Measurements from ENCODE around the gene SPACA4. TPM values are rescaled to one million over a fixed set of nuclear protein-coding genes. Genes with fewer than 3 reads are reported as not detected.

SPACA4 gene
- total RNA-seq, 2 experiments from 2014 or later = not detected

DNA sequence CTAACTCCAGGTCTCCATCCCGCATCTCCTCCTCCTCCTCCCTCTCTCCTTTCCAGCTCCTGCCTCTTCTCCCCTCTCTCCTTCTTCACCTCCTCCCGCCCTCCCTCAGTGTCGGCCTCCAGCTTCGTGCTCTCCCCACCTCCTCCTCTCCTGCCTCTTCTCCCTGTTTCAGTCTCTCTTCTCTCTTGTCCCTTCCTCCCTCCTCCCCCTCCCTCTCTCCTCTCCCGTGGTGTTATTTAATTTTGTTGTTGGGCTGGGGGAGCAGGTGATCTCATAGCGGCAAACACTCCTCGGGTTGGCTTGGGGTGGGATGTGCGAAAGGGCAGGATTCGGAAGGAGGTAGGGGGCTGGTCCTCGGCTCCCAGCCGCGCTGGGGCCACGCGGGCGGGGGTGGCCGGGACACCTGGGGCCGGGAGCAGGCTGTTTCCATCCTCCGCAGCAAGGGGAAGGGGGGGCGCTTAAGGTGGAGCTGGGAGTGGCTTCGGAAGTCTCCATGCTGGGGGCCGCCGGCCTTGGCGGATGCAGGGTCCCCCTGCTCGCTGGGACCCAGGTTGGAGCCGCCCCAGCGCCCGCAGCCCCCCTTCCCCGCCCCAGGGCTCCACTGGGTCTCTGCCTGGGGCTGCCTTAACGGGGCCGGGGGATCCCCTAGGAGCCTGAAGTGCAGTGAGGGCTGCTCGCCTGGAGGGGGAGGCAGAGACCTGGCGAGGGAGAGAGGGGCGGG lies 39.6 kb downstream of the SPACA4 start, which contains the start of gene CA11:
Gene CA11, minus strand, starts transcription at position 187 of the 721 bp plus-strand sequence. CDS start 555 bp downstream, outside the sequence.
- ATAC-seq (ENCODE audit: low read depth) = peak; percentile 80
- POLR2A ChIA-PET = interaction anchor here (0.6 to 2.2 kb wide), 12 partner anchors 9 to 347 kb away, joined by 3 to 16 read pairs (median 4); partner anchors contain the start of genes DBP, GYS1, RPL18 and RUVBL2
- peak; percentile 94 for DNase-seq
- H3K9me3 Mint-ChIP-seq = no peaks in the 10 kb centered on the region
- H3K4me1 Mint-ChIP-seq = peaks cover 37% of the 10 kb centered on the region
- H3K36me3 Mint-ChIP-seq = no peaks in the 10 kb centered on the region
- no peaks in the 10 kb centered on the region for H3K27me3 Mint-ChIP-seq
- peak within 1 kb of the TSS; percentile 84 for H3K27ac Mint-ChIP-seq
- H3K4me3 Mint-ChIP-seq = peak within 1 kb of the TSS; percentile 93

DNA sequence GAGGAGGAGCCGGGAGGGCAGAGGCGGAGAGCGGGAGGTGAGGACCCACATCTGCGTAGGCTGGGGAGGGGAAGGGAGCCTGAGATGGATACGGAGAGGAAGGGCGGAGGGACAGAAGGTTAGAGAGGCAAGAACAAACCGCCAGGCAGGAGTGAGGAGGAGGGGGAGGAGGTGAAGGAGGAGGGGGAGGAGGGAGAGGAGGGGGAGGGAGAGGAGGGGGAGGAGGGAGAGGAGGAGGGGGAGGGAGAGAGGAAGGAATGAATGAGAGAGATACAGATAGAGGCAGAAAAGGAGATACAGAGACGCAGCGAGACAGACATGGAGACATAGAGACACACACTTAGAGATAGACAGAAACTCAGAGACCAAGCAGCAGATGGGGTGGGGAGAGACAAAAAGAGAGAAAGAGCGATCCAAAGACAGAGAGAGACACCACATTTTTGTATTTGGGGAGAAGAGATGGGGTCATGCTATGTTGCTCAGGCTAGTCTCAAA lies 40.2 kb downstream of the SPACA4 start:
- Mint-ChIP-seq H3K4me1 (peaks cover 37% of the 10 kb centered on the region), H3K4me3 (peak overlapping the region; percentile 93), H3K9me3 (no peaks in the 10 kb centered on the region), H3K36me3 (no peaks in the 10 kb centered on the region), H3K27ac (peak overlapping the region; percentile 17), H3K27me3 (no peaks in the 10 kb centered on the region)
- POLR2A ChIA-PET = interaction anchor here (0.6 to 2.2 kb wide), 8 partner anchors 10 to 196 kb away, joined by 3 to 16 read pairs (median 10); partner anchors contain the start of genes DBP, RPL18 and SPHK2
- DNase-seq = no peak
- ATAC-seq (ENCODE audit: low read depth) = no peak

DNA sequence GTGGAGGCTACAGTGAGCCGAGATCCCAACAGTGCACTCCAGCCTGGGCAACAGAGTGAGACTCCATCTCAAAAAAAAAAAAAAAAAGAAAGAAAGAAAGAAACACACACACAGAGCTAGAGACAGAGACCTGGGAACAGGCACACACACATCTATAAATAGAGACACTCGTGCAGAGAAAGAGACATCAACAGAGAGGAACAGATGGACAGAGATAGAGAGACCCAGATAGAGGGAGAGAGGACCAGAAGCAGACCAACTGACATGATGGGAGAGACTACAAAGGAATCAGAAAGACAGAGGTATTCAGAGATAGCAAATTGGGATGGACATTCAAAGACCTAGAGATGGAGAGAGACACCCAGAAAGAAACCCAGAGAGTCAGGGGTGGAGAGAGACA lies 41.6 kb downstream of the SPACA4 start:
- POLR2A ChIA-PET = interaction anchor here (1.8 kb wide), 1 partner anchor 29 kb away, joined by 7 read pairs; the partner anchor contains the start of genes RPL18 and SPHK2
- peaks cover 34% of the 10 kb centered on the region for H3K4me1 Mint-ChIP-seq
- no peak for DNase-seq
- H3K27ac Mint-ChIP-seq = peak overlapping the region; percentile 68
- no peak for ATAC-seq (ENCODE audit: low read depth)
- H3K27me3 Mint-ChIP-seq = no peaks in the 10 kb centered on the region
- no peaks in the 10 kb centered on the region for H3K36me3 Mint-ChIP-seq
- H3K9me3 Mint-ChIP-seq = no peaks in the 10 kb centered on the region
- H3K4me3 Mint-ChIP-seq = peak overlapping the region; percentile 44

DNA sequence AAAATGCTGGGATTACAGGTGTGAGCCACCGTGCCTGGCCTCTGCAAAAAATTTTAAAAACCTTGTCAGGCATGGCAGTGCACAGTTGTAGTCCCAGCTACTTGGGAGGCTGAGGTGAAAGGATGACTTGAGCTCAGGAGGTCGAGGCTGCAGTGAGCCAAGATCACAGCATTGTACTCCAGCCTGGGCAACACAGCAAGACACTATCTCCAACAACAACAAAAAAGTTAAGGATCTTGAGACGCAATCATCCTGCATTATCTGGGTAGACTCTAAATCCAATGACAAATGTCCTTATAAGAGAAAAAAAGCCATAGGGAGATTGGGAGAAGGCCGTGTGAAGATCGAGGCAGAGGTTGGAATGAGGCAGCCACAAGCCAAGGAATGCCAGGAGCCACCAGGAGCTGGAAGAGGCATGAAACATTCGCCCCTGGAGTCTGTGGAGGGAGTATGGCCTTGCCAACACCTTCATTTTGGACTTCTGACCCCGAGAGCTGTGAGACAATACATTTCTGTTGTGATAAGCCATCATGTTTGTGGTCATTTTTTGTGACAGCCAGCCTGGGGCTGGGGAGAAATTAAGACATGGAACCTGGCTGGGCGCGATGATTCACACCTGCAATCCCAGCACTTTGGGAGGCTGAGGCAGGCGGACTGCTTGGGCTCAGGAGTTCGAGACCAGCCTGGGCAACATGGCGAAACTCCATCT lies 44.6 kb downstream of the SPACA4 start:
- H3K36me3 Mint-ChIP-seq = no peaks in the 10 kb centered on the region
- no peak for ATAC-seq (ENCODE audit: low read depth)
- H3K4me3 Mint-ChIP-seq = no peak overlapping the region
- H3K4me1 Mint-ChIP-seq = peaks cover 19% of the 10 kb centered on the region
- no peaks in the 10 kb centered on the region for H3K9me3 Mint-ChIP-seq
- peak overlapping the region; percentile 19 for H3K27ac Mint-ChIP-seq
- POLR2A ChIA-PET = no interaction called here
- H3K27me3 Mint-ChIP-seq = no peaks in the 10 kb centered on the region
- no peak for DNase-seq

DNA sequence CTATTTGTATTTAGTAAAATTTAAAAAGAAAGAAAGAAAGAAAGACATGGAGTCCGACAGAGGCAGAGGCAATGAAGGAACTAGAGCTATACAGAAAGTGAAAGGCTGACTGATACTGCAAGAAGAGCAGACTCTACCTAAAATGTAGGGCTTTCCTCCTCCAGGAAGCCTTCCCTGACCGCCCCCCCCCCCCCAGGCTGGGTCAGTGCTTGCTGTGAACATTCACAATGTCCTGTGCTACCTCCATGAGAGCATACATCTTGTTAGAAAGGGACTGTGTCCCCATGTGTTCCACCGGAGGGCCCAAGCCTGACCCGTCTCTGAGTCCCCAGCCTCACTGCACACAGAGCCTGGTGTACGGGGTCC lies 45.1 kb downstream of the SPACA4 start:
- Mint-ChIP-seq H3K4me3 (no peak overlapping the region), H3K27ac (no peak overlapping the region), H3K4me1 (peaks cover 16% of the 10 kb centered on the region), H3K9me3 (no peaks in the 10 kb centered on the region), H3K27me3 (no peaks in the 10 kb centered on the region), H3K36me3 (no peaks in the 10 kb centered on the region)
- DNase-seq = no peak
- POLR2A ChIA-PET = no interaction called here
- no peak for ATAC-seq (ENCODE audit: low read depth)

DNA sequence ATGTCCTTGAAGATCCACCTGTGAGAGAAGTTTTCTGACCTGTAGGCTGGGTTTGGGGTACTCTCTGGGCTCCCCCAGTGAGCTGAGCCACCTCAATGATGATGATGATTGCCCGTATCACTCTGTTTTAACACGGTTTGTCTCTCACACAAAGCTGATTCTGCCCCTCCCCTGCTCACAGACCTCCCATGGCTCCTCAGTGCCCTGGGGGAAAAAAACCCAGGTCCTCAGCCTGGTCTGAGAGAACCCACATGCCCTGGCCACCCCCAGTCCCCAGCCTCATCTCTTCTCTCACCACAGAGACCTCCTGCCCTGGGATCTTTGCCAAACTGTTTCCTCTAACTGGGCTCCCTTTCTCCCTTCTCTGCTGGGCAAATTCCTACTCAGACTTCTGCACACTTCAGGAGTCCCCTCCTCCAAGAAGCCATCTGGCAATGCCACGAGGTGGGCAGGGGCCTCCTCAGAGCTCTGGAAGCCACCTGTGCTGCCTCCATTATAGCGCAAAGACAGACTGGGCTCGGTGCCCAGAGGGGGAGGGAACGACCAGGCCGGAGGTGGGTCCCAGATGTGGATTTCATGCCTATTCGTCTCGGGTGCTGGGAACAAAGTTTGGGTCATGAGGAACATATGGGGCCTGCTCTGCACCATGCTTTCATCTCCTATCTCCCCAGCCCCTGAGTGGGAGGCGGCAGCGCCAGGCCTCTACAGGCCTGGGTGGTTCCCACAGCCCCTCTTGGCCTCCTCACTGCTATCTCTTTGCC lies 47.9 kb downstream of the SPACA4 start:
- H3K27ac Mint-ChIP-seq = no peak overlapping the region
- H3K9me3 Mint-ChIP-seq = no peaks in the 10 kb centered on the region
- no peak overlapping the region for H3K4me3 Mint-ChIP-seq
- H3K4me1 Mint-ChIP-seq = peaks cover 4% of the 10 kb centered on the region
- no peaks in the 10 kb centered on the region for H3K36me3 Mint-ChIP-seq
- ATAC-seq (ENCODE audit: low read depth) (no peak), DNase-seq (no peak)
- peaks cover 5% of the 10 kb centered on the region for H3K27me3 Mint-ChIP-seq
- POLR2A ChIA-PET = interaction anchor here (0.6 to 1.1 kb wide), 2 partner anchors 146 to 188 kb away, joined by 3 to 4 read pairs; no protein-coding TSS in a partner anchor

DNA sequence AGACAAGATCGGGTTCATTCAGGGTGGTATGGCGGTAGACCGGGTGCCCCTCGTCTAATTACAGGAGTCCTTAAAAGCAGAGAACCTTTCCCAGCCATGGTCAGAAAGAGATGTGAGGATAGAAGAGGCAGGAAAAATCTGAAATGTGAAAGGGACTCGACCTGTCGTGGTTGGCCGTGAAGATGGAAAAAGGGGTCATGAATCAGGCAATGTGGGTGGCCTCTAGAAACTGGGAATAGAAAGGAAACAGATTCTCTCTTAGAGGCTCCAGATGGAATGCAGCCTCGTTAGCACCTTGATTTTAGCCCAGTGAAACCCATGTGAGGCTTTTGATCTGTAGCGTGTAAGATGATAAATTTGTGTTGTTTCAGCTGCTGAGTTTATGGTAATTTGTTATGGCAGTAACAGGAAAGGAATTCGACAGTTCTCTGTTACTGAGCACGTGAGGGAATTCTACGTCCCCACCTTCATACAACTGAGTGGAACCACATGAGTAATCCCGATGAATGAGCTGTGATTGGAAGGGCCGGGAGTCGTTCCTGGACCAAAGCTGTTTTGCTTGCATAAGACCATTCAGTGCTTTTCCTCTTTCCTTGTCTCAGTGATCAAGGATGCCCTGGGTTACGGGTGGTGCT lies 50.4 kb downstream of the SPACA4 start:
- H3K4me1 Mint-ChIP-seq = peaks cover 8% of the 10 kb centered on the region
- H3K9me3 Mint-ChIP-seq = no peaks in the 10 kb centered on the region
- no peak for DNase-seq
- H3K27me3 Mint-ChIP-seq = peaks cover 5% of the 10 kb centered on the region
- H3K4me3 Mint-ChIP-seq = no peak overlapping the region
- no peak for ATAC-seq (ENCODE audit: low read depth)
- no peak overlapping the region for H3K27ac Mint-ChIP-seq
- POLR2A ChIA-PET = no interaction called here
- no peaks in the 10 kb centered on the region for H3K36me3 Mint-ChIP-seq

Other genes with a start within 250 kb of the SPACA4 start
- gene TMEM143, start 242.8 kb upstream of the SPACA4 start, total RNA-seq = 10 to 100 TPM; 24.8 to 26.1 TPM
- gene SYNGR4, start 242.4 kb upstream of the SPACA4 start, total RNA-seq = under 1 TPM in 1 of 2 experiments, not detected in 1; 0.30 TPM
- gene KDELR1, start 215.2 kb upstream of the SPACA4 start, total RNA-seq = 10 to 100 TPM; 75.8 to 75.9 TPM
- under 1 TPM; 0.14 to 0.17 TPM for gene GRIN2D, start 213.1 kb upstream of the SPACA4 start, total RNA-seq
- gene GRWD1, start 160.8 kb upstream of the SPACA4 start, total RNA-seq = 10 to 100 TPM; 31.3 to 36.0 TPM
- 1 to 10 TPM; 1.4 TPM for gene KCNJ14, start 151.2 kb upstream of the SPACA4 start, total RNA-seq
- 10 to 100 TPM; 57.6 to 59.1 TPM for gene CYTH2, start 137.4 kb upstream of the SPACA4 start, total RNA-seq
- 10 to 100 TPM; 10.2 to 12.8 TPM for gene LMTK3, start 94.9 kb upstream of the SPACA4 start, total RNA-seq
- gene SULT2B1, start 54.6 kb upstream of the SPACA4 start, total RNA-seq = not detected
- 1 to 10 TPM; 2.7 to 3.6 TPM for gene FAM83E, start 8.3 kb downstream of the SPACA4 start, total RNA-seq
- 1,000 to 10,000 TPM; 1,565 to 1,587 TPM for gene RPL18, start 12.4 kb downstream of the SPACA4 start, total RNA-seq
- gene SPHK2, start 12.8 kb downstream of the SPACA4 start, total RNA-seq = 10 to 100 TPM; 31.4 to 31.8 TPM
- 10 to 100 TPM; 34.0 to 34.8 TPM for gene DBP, start 30.6 kb downstream of the SPACA4 start, total RNA-seq
- 10 to 100 TPM in 1 of 2 experiments, 1 to 10 TPM in 1; 9.7 to 10.4 TPM for gene CA11, start 39.4 kb downstream of the SPACA4 start, total RNA-seq
- gene NTN5, start 66.3 kb downstream of the SPACA4 start, total RNA-seq = 1 to 10 TPM; 1.8 to 2.3 TPM
- gene FUT2, start 89.2 kb downstream of the SPACA4 start, total RNA-seq = not detected
- gene MAMSTR, start 113.0 kb downstream of the SPACA4 start, total RNA-seq = 1 to 10 TPM; 1.5 to 2.1 TPM
- not detected for gene RASIP1, start 133.9 kb downstream of the SPACA4 start, total RNA-seq
- gene IZUMO1, start 140.2 kb downstream of the SPACA4 start, total RNA-seq = not detected
- under 1 TPM; 0.14 to 0.22 TPM for gene FUT1, start 145.9 kb downstream of the SPACA4 start, total RNA-seq
- not detected for gene FGF21, start 148.8 kb downstream of the SPACA4 start, total RNA-seq
- gene BCAT2, start 204.3 kb downstream of the SPACA4 start, total RNA-seq = 10 to 100 TPM; 40.6 to 43.9 TPM
- 1 to 10 TPM; 2.6 to 3.3 TPM for gene HSD17B14, start 229.7 kb downstream of the SPACA4 start, total RNA-seq